Fibroblast of villous mesenchyme (primary cell): ENCODE results near the gene FAXDC2. TPM values are rescaled to one million over a fixed set of nuclear protein-coding genes. Genes with fewer than 3 reads are reported as not detected.
"Not testable (repeated sequence)": the region's sequence is repeated elsewhere in the genome, so short reads cannot be mapped to it uniquely, and the experiment has no call there.

Experiments used
- DNase-seq: peaks from one replicate; pipeline ENCODE4 v3.0.0-alpha.2; 2010; ENCODE audit warnings: low read depth
- H3K4me3 ChIP-seq: 2 replicates; pipeline ENCODE4 v1.5.1; 2011; ENCODE audit warnings: low read depth, mild to moderate bottlenecking, low read length
- CTCF ChIP-seq: IDR thresholded peaks from 2 replicates; pipeline ENCODE4 v1.5.1; 2012; ENCODE audit warnings: low read depth, mild to moderate bottlenecking, low read length; ENCODE audit not compliant: insufficient read depth
- total RNA-seq: library from RNA; depleted of rRNA; stranded (reverse); fragments of >200 nt; gene quantifications from 2 replicates; pipeline ENCODE4 v1.2.3, GENCODE V29; 2012

The FAXDC2 gene
- total RNA-seq, 1 donor, result 7.8 TPM

DNA sequence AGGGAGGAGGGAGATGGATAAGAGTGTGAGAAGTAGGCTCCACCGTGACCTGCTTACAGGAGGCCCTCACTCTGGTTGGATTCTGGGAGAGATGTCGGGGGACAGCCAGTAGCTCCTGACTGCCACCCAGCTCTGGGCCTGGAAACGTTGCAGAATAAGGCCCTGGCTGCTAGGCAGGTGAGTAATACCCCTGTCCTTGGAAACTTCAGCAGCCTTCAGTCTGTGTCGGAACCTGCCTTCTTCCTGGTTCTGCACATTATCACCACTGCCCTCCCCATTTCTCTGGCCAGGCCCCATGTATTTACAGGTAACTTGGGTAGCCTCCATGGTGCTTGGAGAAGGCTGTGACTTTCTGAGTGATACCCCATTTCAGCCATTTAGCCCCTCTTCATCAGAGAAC is 26.8 kb downstream of the FAXDC2 start:
- TF ChIP-seq CTCF, result no peak
- DNase-seq, result no peak
- H3K4me3 ChIP-seq, result no peak overlapping the region

- H3K4me3 ChIP-seq, DNase-seq: not testable (repeated sequence)
Measured at GRCh38 chr5:154822896-154823295, 27.5 kb downstream of the FAXDC2 start.

DNA sequence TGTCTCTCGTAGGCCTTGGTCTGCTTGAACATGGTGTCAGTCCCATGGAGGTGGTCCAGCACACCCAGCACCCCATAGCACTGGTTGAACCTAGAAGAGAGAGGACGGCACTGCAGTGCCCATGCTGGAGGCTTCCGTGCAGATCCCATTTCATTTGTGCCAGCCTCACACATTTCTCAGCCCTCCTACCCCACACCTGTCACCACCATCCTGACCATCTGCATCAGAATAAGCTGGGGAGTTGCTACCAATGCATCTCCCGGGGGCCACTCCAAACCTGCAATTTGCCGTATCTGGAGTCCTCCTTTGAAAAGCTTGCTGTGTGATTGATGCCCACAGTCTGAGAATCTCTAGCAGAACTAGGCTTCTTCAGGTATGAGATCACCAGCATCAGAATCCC is 30.0 kb downstream of the FAXDC2 start:
- H3K4me3 ChIP-seq, result no peak overlapping the region
- TF ChIP-seq CTCF, result no peak
- DNase-seq, result no peak

GRCh38 chr5:154819546-154819945 is 30.9 kb downstream of the FAXDC2 start:
- no peak overlapping the region for H3K4me3 ChIP-seq
- no peak for TF ChIP-seq CTCF

DNA sequence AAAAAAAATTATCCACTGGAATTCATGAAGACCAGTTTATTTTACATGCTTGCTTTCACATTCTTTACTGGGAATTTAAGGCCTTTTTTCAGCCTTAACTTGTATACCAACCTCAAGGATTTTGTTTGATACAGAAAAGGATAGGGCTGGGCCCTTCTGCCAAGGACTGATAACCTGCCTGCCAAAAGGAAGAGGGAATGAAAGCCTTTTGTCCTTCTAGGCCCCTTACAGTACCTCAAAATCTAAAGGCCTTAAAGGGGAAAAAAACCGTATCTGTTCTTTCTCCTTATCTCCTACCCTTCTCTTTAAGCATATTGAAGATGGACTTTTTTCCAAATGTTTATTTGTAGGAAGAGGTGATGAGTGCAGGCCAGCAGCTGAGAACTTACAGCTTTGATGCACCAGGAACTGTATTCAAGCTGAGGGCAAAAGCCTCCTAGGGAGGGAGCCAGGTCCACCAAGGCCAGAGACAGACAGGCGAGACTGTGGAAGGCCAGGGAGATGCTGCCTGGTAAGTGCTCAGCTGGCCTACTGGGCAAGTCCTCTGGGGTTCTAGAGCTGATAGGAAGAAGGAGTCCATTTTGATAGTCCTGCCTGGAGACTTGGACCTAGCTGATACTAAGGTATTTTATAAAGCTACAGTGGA is 31.8 kb downstream of the FAXDC2 start:
- no peak for DNase-seq
- no peak overlapping the region for H3K4me3 ChIP-seq
- no peak for TF ChIP-seq CTCF

More at GRCh38 chr5:154819546-154819945, 30.9 kb downstream of the FAXDC2 start:
- DNase-seq, result no peak

- DNase-seq, result no peak
- no peak for TF ChIP-seq CTCF
- no peak overlapping the region for H3K4me3 ChIP-seq
Measured at GRCh38 chr5:154817815-154818214, 32.6 kb downstream of the FAXDC2 start.

DNA sequence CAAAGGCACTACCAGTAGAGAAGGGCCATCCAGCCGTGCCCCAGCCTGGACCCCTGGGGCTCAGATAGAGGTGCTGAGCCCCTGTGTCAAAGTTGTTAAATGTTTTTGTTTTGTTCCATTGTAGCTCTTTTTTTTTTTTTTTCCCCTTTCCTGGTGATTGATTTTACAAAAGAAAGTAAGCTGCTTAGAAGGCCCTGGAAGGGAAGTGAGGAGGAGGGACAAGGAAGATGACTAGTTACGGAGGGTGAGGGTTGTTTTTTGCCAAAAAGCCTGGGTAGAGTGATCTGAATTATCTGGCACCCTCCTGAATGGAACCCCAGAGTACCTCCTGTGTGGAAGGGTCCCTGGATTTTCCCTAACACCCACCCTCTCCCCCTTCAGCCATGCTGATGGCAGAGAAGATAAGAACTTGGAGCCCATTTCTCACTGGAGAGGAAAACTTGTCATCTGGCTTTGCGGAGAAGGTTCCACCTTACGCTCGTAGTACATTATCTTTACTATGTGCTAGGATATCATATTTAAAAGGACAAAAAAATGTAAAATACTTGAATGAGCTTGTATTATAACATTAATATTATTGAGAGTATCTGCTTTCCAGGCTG is 33.4 kb downstream of the FAXDC2 start:
- H3K4me3 ChIP-seq, result no peak overlapping the region
- TF ChIP-seq CTCF, result no peak
- DNase-seq, result no peak
